ENCODE data around the gene TBCD.

The TBCD gene

GRCh38 chr17:82961366-82962162, 209.7 kb downstream of the TBCD start:
- Histone ChIP-seq H3K4me1 (ENCODE audit: control insufficient read depth, insufficient read depth, low read length) (no peaks in the 10 kb centered on the region), H3K4me3 (ENCODE audit: low read depth, low read length) (no peak overlapping the region), H3K27ac (ENCODE audit: extremely low read depth, low read depth, low read length) (no peak overlapping the region), H3K36me3 (ENCODE audit: control insufficient read depth in 2 of 2, insufficient read depth in 1 of 2, low read length in 2 of 2) (peaks cover 0 to 5% of the 10 kb centered on the region in 2 experiments; a peak in 1 of 3 replicates), H3K9me3 (ENCODE audit: control insufficient read depth, insufficient read depth, low read depth, low read length) (no peaks in the 10 kb centered on the region)
- TF ChIP-seq SP2 (tag by site-specific recombination; IDR thresholded peaks at IDR 0.05), result no peak
- TF ChIP-seq ZFHX2 (tag by site-specific recombination; conservative IDR thresholded peaks at IDR 0.05), result peak; percentile 15; the same call in 1 of the 2 replicates
- ChIA-PET CTCF (interaction anchor here (0.7 kb wide), 1 partner anchor 64 kb away, joined by 3 read pairs; no protein-coding TSS in a partner anchor), POLR2A (no interaction called here)

- TF ChIP-seq ZNF132 (tag by site-specific recombination; IDR thresholded peaks at IDR 0.05; ENCODE audit: borderline replicate concordance) (no peak), CTCF (tag by site-specific recombination; IDR thresholded peaks at IDR 0.05) (no peak), ZNF561 (tag by site-specific recombination; IDR thresholded peaks at IDR 0.05; ENCODE audit: borderline replicate concordance) (no peak), FEZF1 (tag by site-specific recombination; IDR thresholded peaks at IDR 0.05) (no peak), ZNF544 (tag by site-specific recombination; IDR thresholded peaks at IDR 0.05) (no peak), ZBTB11 (tag by site-specific recombination; conservative IDR thresholded peaks at IDR 0.05; ENCODE audit: low read depth) (no peak), ZNF366 (tag by site-specific recombination; conservative IDR thresholded peaks at IDR 0.05) (no peak), HIC1 (tag by site-specific recombination; IDR thresholded peaks at IDR 0.05) (no peak), ZNF596 (tag by site-specific recombination; IDR thresholded peaks at IDR 0.05) (no peak), ZSCAN18 (tag by site-specific recombination; IDR thresholded peaks at IDR 0.05) (no peak), ZEB2 (tag by site-specific recombination; IDR thresholded peaks at IDR 0.05) (no peak), ZNF335 (tag by site-specific recombination; conservative IDR thresholded peaks at IDR 0.05) (no peak), ZNF529 (tag by site-specific recombination; IDR thresholded peaks at IDR 0.05; ENCODE audit: insufficient replicate concordance) (no peak), ZNF843 (tag by site-specific recombination; IDR thresholded peaks at IDR 0.05) (no peak), ZNF654 (tag by site-specific recombination; IDR thresholded peaks at IDR 0.05; ENCODE audit: low read depth) (no peak), TCF7L2 (IDR thresholded peaks at IDR 0.05; ENCODE audit: borderline replicate concordance, low read depth, low read length) (no peak), GFI1B (tag by site-specific recombination; IDR thresholded peaks at IDR 0.05) (no peak), GLI2 (tag by site-specific recombination; IDR thresholded peaks at IDR 0.05; ENCODE audit: borderline replicate concordance, low read depth) (no peak), PRDM4 (tag by site-specific recombination; IDR thresholded peaks at IDR 0.05) (no peak)
- Histone ChIP-seq H3K9me3 (ENCODE audit: control insufficient read depth, insufficient read depth, low read depth, low read length) (no peaks in the 10 kb centered on the region), H3K4me3 (ENCODE audit: low read depth, low read length) (no peak overlapping the region), H3K36me3 (ENCODE audit: control insufficient read depth in 2 of 2, insufficient read depth in 1 of 2, low read length in 2 of 2) (peaks cover 0 to 5% of the 10 kb centered on the region in 2 experiments; a peak in 1 of 3 replicates), H3K27ac (ENCODE audit: extremely low read depth, low read depth, low read length) (no peak overlapping the region), H3K4me1 (ENCODE audit: control insufficient read depth, insufficient read depth, low read length) (no peaks in the 10 kb centered on the region)
- ChIA-PET POLR2A (no interaction called here), CTCF (no interaction called here)
Observed at GRCh38 chr17:82962163-82962720, 210.4 kb downstream of the TBCD start.

Data from HEK293 (cell line).